Activated T-helper 1 cell treated with Interleukin-2 at 50 U/mL for 16 hours (primary cell): Measurements from ENCODE around the gene TRIM62.

Experiments
- DNase-seq: peaks from one replicate; pipeline ENCODE4 v3.0.0-alpha.2; 2020; ENCODE audit warnings: low read depth

TRIM62 gene

GRCh38 chr1:33181921-33182341 lies at the start of gene TRIM62:
Gene TRIM62 (minus strand): TSS chr1:33182043. CDS start chr1:33181432, 611 bp downstream.
- peak; percentile 71 for DNase-seq

- no peak for DNase-seq
These were observed 49.3 kb upstream of the TRIM62 start for GRCh38 chr1:33231166-33231565.

- DNase-seq = no peak
These were observed 47.2 kb upstream of the TRIM62 start for GRCh38 chr1:33228935-33229487.

DNA sequence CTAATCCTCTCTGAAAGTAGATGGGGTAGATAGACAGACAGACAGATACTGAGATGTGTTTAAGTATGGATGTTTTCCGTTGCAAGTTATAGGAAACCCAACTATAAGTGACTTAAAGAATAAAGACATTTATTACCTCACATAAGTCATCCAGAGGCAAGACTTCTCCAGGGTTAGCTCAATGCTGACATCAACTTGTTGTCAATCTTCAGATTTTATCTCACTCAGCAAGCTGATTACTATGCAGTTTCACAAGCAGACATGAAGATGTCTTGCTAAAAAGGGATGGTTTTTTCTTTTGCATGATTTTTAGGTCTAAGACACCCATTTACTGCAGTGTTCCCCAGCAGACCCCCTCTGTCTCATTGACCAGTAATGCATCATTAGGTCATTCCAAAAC lies 43.7 kb upstream of the TRIM62 start:
- no peak for DNase-seq

DNA sequence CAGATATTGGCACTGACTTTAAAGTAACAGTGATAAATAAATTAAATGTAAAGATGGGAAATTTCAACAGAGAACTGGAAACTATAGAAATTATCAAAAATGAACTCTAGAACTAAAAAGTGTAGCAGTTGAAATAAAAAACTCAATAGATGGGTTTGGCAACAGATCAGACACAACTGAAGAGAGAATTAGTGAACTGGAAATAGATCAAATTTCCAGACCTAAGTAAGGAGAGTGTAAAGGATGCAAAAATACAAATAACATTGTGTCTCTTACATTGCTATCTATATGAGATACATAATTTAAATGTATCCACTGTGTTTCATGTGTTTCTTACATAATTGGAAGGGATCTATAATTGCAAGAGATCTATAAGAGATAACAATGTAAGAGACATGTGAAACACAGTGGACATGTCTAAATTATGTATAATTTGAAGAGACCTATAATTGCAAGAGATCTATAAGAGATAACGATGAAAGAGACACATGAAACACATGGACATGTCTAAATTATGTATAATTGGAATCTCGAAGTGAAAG lies 42.4 kb upstream of the TRIM62 start:
- DNase-seq = no peak

DNA sequence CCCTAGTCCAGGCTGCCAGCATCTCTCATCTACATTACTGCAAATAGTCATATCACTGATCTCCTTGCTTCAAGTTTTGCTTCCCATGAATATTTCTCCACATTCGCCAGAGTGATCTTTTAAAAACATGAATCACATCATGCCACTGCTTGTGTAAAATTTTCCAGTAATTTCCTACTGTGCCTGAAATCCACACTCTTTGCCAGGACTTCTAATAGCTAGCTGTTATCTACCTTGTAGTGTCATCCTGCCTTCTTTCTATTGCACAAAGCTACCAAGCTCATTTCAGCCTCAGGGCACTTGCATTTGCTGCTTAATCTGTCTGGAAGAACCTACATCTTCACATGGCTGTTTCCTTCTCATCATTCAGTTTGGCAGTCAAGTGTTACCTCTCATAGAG lies 40.5 kb upstream of the TRIM62 start:
- no peak for DNase-seq

DNA sequence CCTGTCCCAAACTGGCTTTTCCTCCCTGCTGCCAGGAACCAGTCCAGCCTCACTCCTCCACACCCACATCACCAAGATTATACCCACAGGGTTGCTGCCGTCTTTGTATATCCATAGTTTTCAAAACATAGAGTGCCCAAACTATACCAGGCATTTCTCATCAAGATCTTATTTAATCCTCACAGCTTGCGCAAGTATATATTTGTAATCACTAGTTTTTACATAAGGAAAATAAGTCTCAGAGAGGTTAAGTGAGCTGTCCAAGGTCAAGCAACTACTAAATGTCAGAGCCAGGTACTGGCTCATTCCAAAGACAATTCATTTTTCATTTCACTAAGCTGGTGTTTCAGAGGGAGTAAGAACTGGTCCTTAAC lies 39.5 kb upstream of the TRIM62 start:
- no peak for DNase-seq

- DNase-seq = no peak
These were observed 39.0 kb upstream of the TRIM62 start for GRCh38 chr1:33220676-33221384.

- no peak for DNase-seq
These were observed 38.2 kb upstream of the TRIM62 start for GRCh38 chr1:33219886-33220661.

GRCh38 chr1:33211972-33212371 lies 30.1 kb upstream of the TRIM62 start:
- no peak for DNase-seq

GRCh38 chr1:33206340-33206739 lies 24.5 kb upstream of the TRIM62 start:
- DNase-seq = no peak

GRCh38 chr1:33195556-33195955 lies 13.7 kb upstream of the TRIM62 start:
- DNase-seq = no peak

DNA sequence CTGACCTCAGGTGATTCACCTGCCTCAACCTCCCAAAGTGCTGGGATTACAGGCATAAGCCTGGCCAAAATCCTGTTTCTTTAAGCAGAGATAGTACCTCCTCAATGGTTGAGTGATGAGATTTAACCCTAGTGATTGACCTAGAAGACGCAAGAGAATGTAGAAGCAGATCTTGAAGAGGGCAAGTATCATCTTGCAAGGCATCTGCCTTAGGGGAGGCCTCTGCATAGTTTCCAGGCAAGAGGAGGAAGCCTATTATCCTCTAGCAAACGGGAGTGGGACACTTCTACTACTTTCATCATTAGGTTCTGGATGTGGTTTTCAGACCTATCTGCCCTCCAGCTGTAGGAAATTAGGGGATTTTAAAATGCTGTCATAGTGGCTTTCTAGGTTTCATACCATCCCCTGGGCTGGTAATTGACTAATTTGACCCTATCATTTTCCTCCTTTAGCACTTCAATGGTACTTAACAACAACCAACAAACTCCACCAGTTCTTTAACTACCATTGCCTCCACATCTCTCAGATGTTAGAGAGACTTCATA lies 10.0 kb upstream of the TRIM62 start:
- DNase-seq = no peak

DNA sequence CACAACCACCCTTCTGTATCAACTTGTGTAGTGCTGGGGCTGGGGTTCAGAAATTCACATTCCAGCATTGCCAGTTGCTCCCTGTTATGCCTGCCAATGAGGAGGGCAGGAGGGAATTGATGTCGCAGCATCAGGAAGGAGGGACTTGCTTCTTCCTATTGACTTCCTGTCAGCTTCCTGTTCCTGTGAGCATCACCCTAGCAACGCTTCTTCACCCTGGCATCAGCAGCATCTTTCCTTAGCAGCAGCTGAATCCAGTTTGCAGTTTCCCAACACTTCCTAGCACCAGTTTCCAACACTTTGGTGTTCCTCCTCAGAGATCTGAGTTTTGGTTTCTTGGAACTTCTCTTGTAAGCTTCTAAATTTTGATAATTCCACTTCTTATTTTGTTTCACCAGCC lies 8.9 kb upstream of the TRIM62 start:
- no peak for DNase-seq

- DNase-seq = no peak
These were observed 6.9 kb upstream of the TRIM62 start for GRCh38 chr1:33188572-33189275.

DNA sequence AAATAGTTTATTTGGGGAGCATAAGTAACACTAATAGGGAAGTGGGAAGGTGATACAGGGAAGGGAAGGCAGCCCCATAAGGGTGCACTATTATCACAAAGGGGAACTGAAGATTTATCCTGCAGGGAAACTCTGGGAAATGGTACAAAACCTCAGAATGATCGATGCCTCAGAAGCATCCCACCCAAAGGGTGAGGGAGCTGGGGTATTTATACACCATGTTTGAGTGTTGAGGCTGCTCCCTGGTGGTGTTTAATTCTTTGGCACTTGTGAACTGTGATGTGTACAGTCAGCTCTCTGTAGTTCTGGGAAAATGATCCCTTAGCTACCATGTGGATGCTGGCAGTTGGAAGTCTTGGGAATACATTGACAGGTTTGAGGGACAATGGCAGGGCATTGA lies 5.1 kb upstream of the TRIM62 start:
- DNase-seq = no peak

GRCh38 chr1:33185541-33185940 lies 3.7 kb upstream of the TRIM62 start:
- no peak for DNase-seq

DNA sequence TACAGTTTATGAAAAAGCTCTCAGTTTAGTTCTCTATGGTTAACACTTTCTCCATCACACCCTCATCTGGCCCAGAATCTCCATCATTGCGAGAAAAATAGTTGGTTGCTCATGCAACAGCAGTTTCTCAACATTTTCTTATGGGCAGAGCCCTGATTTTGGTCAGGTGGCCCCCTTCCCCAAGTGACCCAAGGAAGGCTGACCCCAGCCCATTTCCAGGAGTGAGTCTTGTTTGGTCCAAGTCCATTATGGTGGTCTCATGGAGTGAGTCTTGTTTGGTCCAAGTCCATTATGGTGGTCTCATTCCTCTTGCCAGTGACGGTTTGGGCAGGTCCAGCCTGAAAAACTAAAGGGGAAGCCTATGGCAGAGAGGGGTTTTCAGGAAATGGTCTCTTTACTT lies 1.5 kb upstream of the TRIM62 start:
- DNase-seq = no peak

DNA sequence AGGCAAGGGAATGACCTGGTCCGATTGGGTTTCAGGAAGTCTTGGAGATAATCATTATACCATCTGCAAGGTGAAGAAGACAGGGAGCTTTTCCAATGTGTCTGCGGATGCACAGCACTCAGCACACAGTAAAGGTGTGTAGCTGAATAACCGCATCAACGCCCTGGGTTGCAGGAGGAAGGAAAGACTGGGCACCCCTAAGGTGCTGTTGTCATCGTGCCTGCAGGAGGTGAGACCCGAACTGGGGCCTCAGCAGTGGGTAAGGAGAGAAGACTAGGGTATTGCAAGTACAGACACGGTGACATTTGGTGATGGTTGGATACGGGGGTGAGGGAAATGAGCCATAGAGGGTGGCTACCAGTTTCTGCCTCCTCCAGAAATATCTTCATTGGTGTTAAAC lies 1.1 kb upstream of the TRIM62 start:
- no peak for DNase-seq

GRCh38 chr1:33182401-33182841 lies 578 bp upstream of the TRIM62 start:
- DNase-seq = no peak

GRCh38 chr1:33180911-33181890 lies 642 bp downstream of the TRIM62 start:
- DNase-seq = peak; percentile 69
